Measurements from ENCODE around the gene C10orf105. TPM values are rescaled to one million over a fixed set of nuclear protein-coding genes. Genes with fewer than 3 reads are reported as not detected.

C10orf105 gene
- total RNA-seq, 1 donor from 2014 or later = not detected

- no peak for TF ChIP-seq CTCF (IDR thresholded peaks at IDR 0.05; ENCODE audit: partially characterized antibody, unreplicated experiment)
These were observed 18.0 kb downstream of the C10orf105 start for GRCh38 chr10:71701496-71702132.

GRCh38 chr10:71700731-71701368, 18.7 kb downstream of the C10orf105 start:
- TF ChIP-seq CTCF (IDR thresholded peaks at IDR 0.05; ENCODE audit: partially characterized antibody, unreplicated experiment) = no peak

More at GRCh38 chr10:71701496-71702132, 18.0 kb downstream of the C10orf105 start:
- Mint-ChIP-seq H3K36me3 (ENCODE audit: unreplicated experiment) (no peaks in the 10 kb centered on the region), H3K4me1 (ENCODE audit: low read depth, unreplicated experiment) (no peaks in the 10 kb centered on the region), H3K27ac (ENCODE audit: unreplicated experiment) (no peak overlapping the region), H3K27me3 (ENCODE audit: unreplicated experiment) (peaks cover 3% of the 10 kb centered on the region), H3K4me3 (ENCODE audit: unreplicated experiment) (no peak overlapping the region), H3K9me3 (ENCODE audit: unreplicated experiment) (no peaks in the 10 kb centered on the region)
- no peak for DNase-seq

GRCh38 chr10:71698737-71699136, 20.8 kb downstream of the C10orf105 start:
- no peaks in the 10 kb centered on the region for H3K9me3 Mint-ChIP-seq (ENCODE audit: unreplicated experiment)
- TF ChIP-seq CTCF (IDR thresholded peaks at IDR 0.05; ENCODE audit: partially characterized antibody, unreplicated experiment) = no peak
- peaks cover 3% of the 10 kb centered on the region for H3K27me3 Mint-ChIP-seq (ENCODE audit: unreplicated experiment)
- H3K4me3 Mint-ChIP-seq (ENCODE audit: unreplicated experiment) = no peak overlapping the region
- DNase-seq = no peak
- no peaks in the 10 kb centered on the region for H3K4me1 Mint-ChIP-seq (ENCODE audit: low read depth, unreplicated experiment)
- H3K36me3 Mint-ChIP-seq (ENCODE audit: unreplicated experiment) = no peaks in the 10 kb centered on the region
- no peak overlapping the region for H3K27ac Mint-ChIP-seq (ENCODE audit: unreplicated experiment)

More at GRCh38 chr10:71700731-71701368, 18.7 kb downstream of the C10orf105 start:
- Mint-ChIP-seq H3K4me3 (ENCODE audit: unreplicated experiment) (no peak overlapping the region), H3K4me1 (ENCODE audit: low read depth, unreplicated experiment) (no peaks in the 10 kb centered on the region), H3K36me3 (ENCODE audit: unreplicated experiment) (no peaks in the 10 kb centered on the region), H3K9me3 (ENCODE audit: unreplicated experiment) (no peaks in the 10 kb centered on the region), H3K27ac (ENCODE audit: unreplicated experiment) (no peak overlapping the region), H3K27me3 (ENCODE audit: unreplicated experiment) (peaks cover 3% of the 10 kb centered on the region)
- DNase-seq = no peak

- H3K9me3 Mint-ChIP-seq (ENCODE audit: unreplicated experiment) = no peaks in the 10 kb centered on the region
- H3K4me1 Mint-ChIP-seq (ENCODE audit: low read depth, unreplicated experiment) = no peaks in the 10 kb centered on the region
- DNase-seq = no peak
- no peak overlapping the region for H3K4me3 Mint-ChIP-seq (ENCODE audit: unreplicated experiment)
- TF ChIP-seq CTCF (IDR thresholded peaks at IDR 0.05; ENCODE audit: partially characterized antibody, unreplicated experiment) = no peak
- H3K27me3 Mint-ChIP-seq (ENCODE audit: unreplicated experiment) = peaks cover 2% of the 10 kb centered on the region
- H3K36me3 Mint-ChIP-seq (ENCODE audit: unreplicated experiment) = no peaks in the 10 kb centered on the region
- no peak overlapping the region for H3K27ac Mint-ChIP-seq (ENCODE audit: unreplicated experiment)
These were observed 21.5 kb downstream of the C10orf105 start for GRCh38 chr10:71697938-71698709.
